C1 segment of cervical spinal cord (tissue), 14 donors: ENCODE measurements around the gene CLASP1.
"Not testable (repeated sequence)": the region's sequence is repeated elsewhere in the genome, so short reads cannot be mapped to it uniquely, and the experiment has no call there.

ENCODE experiments used
- DNase-seq, 14 donors: peaks; one replicate each; lab custom pipeline; 2025; lab: John Stamatoyannopoulos, UW

CLASP1 gene

DNA sequence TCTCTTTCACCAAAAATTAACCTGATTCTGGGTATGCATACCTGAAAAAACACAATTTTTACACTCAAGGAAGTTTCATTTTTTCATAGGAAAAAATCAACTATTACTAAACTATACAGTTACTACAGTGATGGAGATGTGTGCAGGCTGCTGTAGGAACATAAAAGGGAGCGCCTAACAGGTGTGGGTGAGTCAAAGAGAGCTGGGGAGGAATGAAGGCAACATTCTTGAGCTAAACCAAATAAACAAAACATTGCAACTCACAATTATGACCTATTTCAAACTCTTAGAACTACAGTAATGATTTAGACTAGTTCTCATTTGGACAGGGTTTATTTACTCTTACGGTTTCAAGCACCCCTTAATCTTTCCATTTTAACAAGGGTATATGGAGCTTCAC, 13.4 kb upstream of the CLASP1 start:
- no peak for DNase-seq

DNA sequence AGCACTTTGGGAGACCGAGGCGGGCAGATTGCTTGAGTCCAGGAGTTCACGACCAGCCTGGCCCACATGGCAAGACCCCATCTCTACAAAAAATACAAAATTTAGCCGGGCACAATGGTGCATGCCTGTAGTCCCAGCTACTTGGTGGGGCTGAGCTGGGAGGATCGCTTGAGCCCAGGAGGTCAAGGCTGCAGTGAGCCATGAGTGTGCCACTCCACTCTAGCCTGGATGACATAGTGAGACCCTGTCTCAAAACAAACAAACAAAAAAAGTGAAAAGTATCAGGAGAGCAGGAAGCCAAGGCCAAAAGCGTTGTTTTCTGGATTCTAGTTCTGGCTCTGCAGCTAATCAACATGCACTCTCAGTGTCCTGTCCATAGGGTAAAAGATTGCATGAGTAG, 10.7 kb upstream of the CLASP1 start:
- DNase-seq, result no peak

GRCh38 chr2:121658393-121658792, 9.1 kb upstream of the CLASP1 start:
- DNase-seq, result not testable (repeated sequence)

- DNase-seq, result no peak
Measured at GRCh38 chr2:121653035-121653434, 3.8 kb upstream of the CLASP1 start.

DNA sequence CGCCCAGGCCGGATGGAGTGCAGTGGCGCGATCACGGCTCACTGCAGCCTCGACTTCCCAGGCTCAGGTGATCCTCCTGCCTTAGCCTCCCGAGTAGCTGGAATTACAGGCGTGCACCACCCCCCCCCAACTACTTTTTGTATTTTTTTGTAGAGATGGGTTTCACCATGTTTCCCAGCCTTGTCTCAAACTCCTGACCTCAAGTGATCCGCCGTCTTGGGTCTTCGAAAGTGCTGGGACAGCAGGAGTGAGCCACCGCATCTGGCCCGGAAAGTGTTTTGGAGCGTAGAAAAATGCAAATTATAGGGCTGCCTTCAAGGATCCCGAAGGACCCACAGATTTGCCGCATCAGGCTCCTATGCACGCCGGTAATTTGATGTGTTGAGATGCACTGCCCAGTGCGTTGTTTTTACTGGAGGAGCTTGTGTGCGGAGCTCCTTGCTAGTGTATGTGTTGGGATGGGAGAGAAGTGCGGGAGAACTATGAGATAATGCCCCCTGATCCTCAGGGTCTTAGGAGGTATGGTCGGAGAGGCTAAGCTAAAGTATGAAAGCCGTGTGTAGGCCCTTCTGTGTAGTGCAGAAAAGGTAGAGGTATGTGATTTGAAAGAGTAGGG, 1.2 kb upstream of the CLASP1 start:
- DNase-seq, result peak in 2 of 14 donors; percentile 12 to 52

- peak; percentile 55 to 99 (median 93) for DNase-seq
Measured at GRCh38 chr2:121649596-121650314, 493 bp upstream of the CLASP1 start.

DNA sequence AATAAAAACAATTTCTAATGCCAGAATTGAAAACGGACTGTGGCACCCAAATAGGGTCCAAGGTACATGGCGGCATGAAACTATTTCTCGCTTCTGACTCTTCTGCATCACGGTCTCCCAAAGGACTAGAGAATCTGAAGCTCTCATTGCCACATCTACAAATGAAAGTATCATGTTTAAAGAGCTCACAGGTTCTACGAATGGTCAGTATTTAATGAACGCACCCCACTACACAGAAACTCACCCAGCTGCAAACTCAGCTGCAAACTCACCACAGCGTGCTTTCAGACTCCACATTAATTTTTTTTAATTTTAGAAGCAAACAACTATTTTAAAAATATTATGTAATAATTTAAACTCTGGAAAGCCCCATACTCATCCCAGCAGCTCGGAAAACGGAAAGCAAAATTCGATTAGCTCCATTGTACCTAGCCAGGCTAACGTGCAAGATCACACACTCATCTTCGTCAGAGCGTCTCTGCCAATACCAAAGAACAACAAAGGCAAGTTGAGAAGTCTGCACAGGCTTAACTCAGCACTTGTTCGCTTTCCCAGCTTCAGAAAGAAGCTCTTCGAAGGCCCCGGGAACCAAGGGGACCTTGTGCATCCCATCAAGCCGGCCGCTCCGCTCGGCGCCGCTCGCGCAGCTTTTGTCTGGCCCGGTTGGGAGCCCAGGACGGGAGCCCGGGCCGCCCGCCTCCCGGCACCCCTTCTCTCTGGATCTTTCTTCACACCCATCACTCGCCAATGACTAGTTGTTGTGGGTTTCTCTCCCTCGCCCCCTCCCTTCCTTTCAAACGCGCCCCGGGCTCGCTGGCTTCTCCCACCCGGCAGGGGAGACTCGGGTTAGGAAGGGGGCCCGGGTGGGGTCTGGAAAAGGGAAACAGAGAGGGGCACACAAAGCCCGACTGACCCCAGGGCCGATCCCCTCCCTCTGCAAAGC, 785 bp downstream of the CLASP1 start:
- peak in 11 of 14 donors; percentile 27 to 84 (median 66) for DNase-seq

DNA sequence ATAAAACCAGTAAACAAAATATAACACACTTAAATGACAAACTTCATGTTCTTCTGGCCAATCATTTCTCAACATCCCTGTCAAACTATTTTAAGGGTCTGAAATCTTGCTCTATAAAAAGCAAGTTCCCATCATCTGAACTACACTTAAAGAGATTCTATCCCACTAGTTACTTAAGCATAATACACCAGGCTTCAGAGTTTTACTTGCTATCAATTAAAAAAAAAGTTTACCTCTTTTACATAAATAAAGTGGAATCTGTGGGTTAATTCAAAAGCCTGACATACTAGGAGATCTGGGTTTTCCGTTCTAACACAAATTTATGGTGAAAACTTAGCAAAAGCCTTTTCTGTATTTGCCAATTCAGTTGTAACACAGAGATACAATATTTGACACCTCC, 1.9 kb downstream of the CLASP1 start:
- DNase-seq, result no peak

DNA sequence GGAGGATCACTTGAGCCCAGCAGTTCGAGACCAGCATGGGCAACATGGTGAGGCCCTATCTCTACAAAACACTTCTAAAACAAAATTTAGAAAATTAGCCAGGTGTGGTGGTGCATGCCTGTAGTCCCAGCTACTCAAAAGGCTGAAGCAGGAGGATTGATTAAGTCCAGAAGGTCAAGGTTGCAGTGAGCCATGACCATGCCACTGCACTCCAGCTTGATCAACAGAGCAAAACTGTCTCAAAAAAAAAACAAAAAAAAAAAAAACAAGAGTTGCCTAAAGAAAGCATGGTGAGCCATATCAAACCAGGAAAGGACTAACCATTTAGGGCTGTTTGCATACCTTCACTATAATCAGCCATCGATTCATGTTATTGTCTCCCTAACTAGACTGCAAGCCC, 4.5 kb downstream of the CLASP1 start:
- DNase-seq, result no peak

- DNase-seq, result no peak
Measured at GRCh38 chr2:121643877-121644276, 5.4 kb downstream of the CLASP1 start.

- no peak for DNase-seq
Measured at GRCh38 chr2:121640380-121641316, 8.6 kb downstream of the CLASP1 start.

- not testable (repeated sequence) for DNase-seq
Measured at GRCh38 chr2:121639846-121640245, 9.4 kb downstream of the CLASP1 start.

DNA sequence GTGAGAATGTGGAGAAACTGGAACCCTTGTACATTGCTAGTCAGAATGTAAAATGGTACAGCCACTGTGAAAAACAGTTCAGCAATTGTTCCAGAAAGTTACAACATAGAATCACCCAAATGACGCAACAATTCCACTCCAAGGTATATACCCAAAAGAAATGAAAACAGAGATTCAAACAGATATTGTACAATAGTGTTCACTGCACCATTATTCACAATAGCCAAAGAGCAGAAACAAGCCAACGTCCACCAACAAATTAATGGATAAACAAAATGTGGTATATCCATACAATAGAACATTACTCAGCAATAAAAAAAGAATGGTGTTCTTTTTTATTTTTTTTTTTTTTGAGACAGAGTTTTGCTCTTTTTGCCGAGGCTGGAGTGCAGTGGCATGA, 10.9 kb downstream of the CLASP1 start:
- no peak for DNase-seq

DNA sequence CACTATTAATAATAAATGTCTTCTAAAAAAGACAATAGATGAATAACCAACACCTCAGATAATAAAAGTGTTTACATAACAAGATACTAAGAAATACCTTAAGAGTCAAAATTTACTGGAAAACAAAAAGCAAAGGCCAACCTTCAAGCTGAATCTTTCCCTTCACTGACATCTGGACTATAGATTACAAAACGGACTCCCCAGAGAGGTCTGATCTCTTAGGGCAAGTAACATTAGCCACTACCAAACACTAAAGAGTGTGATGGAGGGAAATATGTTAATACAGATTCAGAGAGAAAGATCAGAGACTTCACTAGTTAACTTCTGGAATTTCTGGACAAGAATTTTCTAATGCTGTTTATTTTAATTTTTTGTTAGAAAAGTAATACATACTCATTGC, 13.9 kb downstream of the CLASP1 start:
- DNase-seq, result no peak

GRCh38 chr2:121634354-121635307, 14.6 kb downstream of the CLASP1 start:
- DNase-seq, result no peak

DNA sequence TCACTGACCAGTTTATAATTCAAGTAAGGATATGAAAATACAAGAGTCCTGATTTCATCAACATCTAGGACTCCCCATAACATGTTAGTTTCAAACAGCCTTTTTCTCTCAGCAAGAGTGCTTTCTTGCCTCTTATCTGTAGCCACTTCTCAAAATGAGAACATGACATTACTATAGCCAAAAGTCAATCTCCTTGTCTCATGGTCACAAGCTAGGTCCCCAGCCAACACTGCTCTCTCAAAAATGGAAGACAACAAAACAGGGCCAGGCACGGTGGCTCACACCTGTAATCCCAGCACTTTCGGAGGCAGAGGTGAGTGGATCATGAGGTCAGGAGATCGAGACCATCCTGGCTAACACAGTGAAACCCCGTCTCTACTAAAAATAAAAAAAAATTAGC, 15.8 kb downstream of the CLASP1 start:
- DNase-seq, result no peak

DNA sequence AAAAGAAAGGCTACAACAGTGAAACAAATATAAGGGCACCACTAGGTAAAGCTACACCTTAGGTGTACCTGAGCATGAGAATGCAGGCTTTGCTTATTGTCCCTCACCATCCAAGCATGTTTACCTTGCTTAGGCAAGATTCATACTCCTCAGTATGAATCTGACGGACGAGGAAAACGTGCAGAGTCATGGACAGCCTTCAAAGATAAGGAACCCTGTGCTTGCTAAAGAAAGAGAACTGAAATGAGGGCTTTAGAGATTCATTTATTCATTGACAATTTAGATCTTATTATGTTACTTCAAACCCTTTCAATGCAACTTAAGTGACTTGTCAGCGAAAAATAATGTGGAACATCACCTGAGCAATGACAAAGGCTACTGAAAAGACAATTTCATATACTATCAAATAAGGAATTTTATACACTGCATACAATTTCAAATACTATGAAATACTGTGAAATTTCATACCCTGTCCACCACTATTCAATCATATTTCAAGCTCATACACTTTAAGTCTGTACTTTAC, 21.7 kb downstream of the CLASP1 start:
- DNase-seq, result no peak

DNA sequence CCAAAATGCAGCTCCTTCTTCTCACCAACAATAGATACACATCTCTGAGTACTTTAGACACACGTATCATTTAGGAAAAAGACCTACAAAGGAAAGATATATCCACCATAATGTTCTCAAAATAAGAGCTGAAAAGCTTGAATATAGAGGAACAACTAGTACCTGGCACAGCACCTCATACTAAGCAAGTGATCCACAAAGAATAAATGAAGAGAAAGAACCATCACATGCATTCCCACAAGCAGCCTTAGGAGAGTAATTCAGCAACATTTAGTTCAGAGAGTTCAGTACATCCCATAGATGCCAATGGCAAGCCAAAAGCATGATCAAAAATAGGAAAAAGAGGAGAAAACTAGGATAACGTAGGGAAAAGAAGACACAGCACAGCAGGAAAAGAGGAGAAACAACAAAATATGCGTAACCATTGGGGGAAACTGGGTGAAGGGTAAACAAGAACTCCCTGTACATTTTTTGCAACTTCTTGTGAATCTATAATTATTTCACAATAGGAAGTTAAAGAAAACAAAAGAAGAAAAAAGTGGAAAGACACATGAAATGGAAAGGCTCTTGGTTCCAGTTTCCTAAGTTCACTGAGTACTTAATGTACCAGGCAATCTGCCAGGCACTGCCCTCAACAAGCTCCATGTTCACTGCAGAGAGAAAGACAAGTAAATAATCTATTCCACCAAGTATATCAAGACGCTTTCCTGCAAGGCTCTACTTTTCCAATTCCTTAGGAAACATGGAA, 22.3 kb downstream of the CLASP1 start:
- DNase-seq, result peak in 1 of 14 donors; percentile 9

GRCh38 chr2:121625953-121626352, 23.3 kb downstream of the CLASP1 start:
- no peak for DNase-seq
